Activated CD4-positive, alpha-beta memory T cell treated with anti-CD3 and anti-CD28 coated beads, Interleukin-2, amount 10 ng/mL, durations not matched to agents 7 days and 5 days (primary cell): ENCODE results near the gene OSBPL5. TPM values are rescaled to one million over a fixed set of nuclear protein-coding genes. Genes with fewer than 3 reads are reported as not detected.

Experiments
- CTCF ChIA-PET: fragments of 350-600 bp; sonication (Branson Sonifier 250); formaldehyde crosslinking; loops from one replicate; lab custom pipeline; 2021; ENCODE audit warnings: antibody characterized with exemption, inconsistent platforms; lab: Charles Lee
- POLR2A ChIA-PET: fragments of 350-600 bp; sonication (Branson Sonifier 250); formaldehyde crosslinking; loops from one replicate; lab custom pipeline; 2021; ENCODE audit warnings: antibody characterized with exemption; lab: Charles Lee
- DNase-seq: peaks from one replicate; pipeline ENCODE4 v3.0.0-alpha.2; 2020
- H3K27ac Mint-ChIP-seq: one replicate; pipeline ENCODE4 v1.8.0; 2021; ENCODE audit warnings: mild to moderate bottlenecking, mixed read lengths
- H3K27me3 Mint-ChIP-seq: one replicate; pipeline ENCODE4 v1.8.0; 2021; ENCODE audit warnings: mixed read lengths
- H3K36me3 Mint-ChIP-seq: one replicate; pipeline ENCODE4 v1.8.0; 2021; ENCODE audit warnings: low read depth, mixed read lengths
- H3K4me1 Mint-ChIP-seq: one replicate; pipeline ENCODE4 v1.8.0; 2021; ENCODE audit warnings: mixed read lengths
- H3K4me3 Mint-ChIP-seq: one replicate; pipeline ENCODE4 v1.8.0; 2021; ENCODE audit warnings: mild to moderate bottlenecking, mixed read lengths
- H3K9me3 Mint-ChIP-seq: one replicate; pipeline ENCODE4 v1.8.0; 2021; ENCODE audit warnings: mixed read lengths
- total RNA-seq, 2 experiments: library from RNA; stranded (reverse); gene quantifications; one replicate each; pipeline ENCODE4 v1.2.3, GENCODE V29; 2021

The OSBPL5 gene
- total RNA-seq, 2 experiments from 2014 or later: 1.6 to 1.7 TPM

- Mint-ChIP-seq H3K27me3 (no peaks in the 10 kb centered on the region), H3K4me3 (no peak overlapping the region), H3K36me3 (no peaks in the 10 kb centered on the region), H3K4me1 (no peaks in the 10 kb centered on the region), H3K27ac (no peak overlapping the region), H3K9me3 (no peaks in the 10 kb centered on the region)
- CTCF ChIA-PET: no interaction called here
- POLR2A ChIA-PET: no interaction called here
- no peak for DNase-seq
Measured at GRCh38 chr11:3182462-3182852, 17.3 kb upstream of the OSBPL5 start.

- H3K27me3 Mint-ChIP-seq: peaks cover under 1% of the 10 kb centered on the region
- H3K27ac Mint-ChIP-seq: no peak overlapping the region
- H3K4me1 Mint-ChIP-seq: no peaks in the 10 kb centered on the region
- H3K4me3 Mint-ChIP-seq: no peak overlapping the region
- POLR2A ChIA-PET: no interaction called here
- peaks cover under 1% of the 10 kb centered on the region for H3K9me3 Mint-ChIP-seq
- CTCF ChIA-PET: no interaction called here
- no peak for DNase-seq
- H3K36me3 Mint-ChIP-seq: no peaks in the 10 kb centered on the region
Measured at GRCh38 chr11:3181725-3182461, 16.8 kb upstream of the OSBPL5 start.

GRCh38 chr11:3180869-3181268, 15.8 kb upstream of the OSBPL5 start:
- ChIA-PET CTCF (no interaction called here), POLR2A (no interaction called here)
- Mint-ChIP-seq H3K36me3 (no peaks in the 10 kb centered on the region), H3K4me1 (no peaks in the 10 kb centered on the region), H3K27me3 (peaks cover 4% of the 10 kb centered on the region), H3K4me3 (no peak overlapping the region), H3K9me3 (peaks cover 10% of the 10 kb centered on the region), H3K27ac (no peak overlapping the region)
- DNase-seq: no peak

GRCh38 chr11:3178349-3178748, 13.2 kb upstream of the OSBPL5 start:
- DNase-seq: no peak

GRCh38 chr11:3177931-3178330, 12.8 kb upstream of the OSBPL5 start:
- H3K27me3 Mint-ChIP-seq: peaks cover 7% of the 10 kb centered on the region
- no peak for DNase-seq
- H3K36me3 Mint-ChIP-seq: no peaks in the 10 kb centered on the region
- ChIA-PET POLR2A (no interaction called here), CTCF (no interaction called here)
- no peak overlapping the region for H3K27ac Mint-ChIP-seq
- H3K4me1 Mint-ChIP-seq: no peaks in the 10 kb centered on the region
- H3K9me3 Mint-ChIP-seq: peaks cover 15% of the 10 kb centered on the region
- H3K4me3 Mint-ChIP-seq: no peak overlapping the region

More at GRCh38 chr11:3178349-3178748, 13.2 kb upstream of the OSBPL5 start:
- Mint-ChIP-seq H3K4me1 (no peaks in the 10 kb centered on the region), H3K4me3 (no peak overlapping the region), H3K27ac (no peak overlapping the region), H3K9me3 (peaks cover 15% of the 10 kb centered on the region), H3K27me3 (peaks cover 7% of the 10 kb centered on the region), H3K36me3 (no peaks in the 10 kb centered on the region)
- CTCF ChIA-PET: no interaction called here
- POLR2A ChIA-PET: no interaction called here

- Mint-ChIP-seq H3K9me3 (peaks cover 15% of the 10 kb centered on the region), H3K4me3 (no peak overlapping the region), H3K27ac (no peak overlapping the region), H3K27me3 (peaks cover 11% of the 10 kb centered on the region), H3K36me3 (no peaks in the 10 kb centered on the region), H3K4me1 (no peaks in the 10 kb centered on the region)
- POLR2A ChIA-PET: no interaction called here
- CTCF ChIA-PET: no interaction called here
- no peak for DNase-seq
Measured at GRCh38 chr11:3176487-3176886, 11.4 kb upstream of the OSBPL5 start.

GRCh38 chr11:3175194-3175593, 10.1 kb upstream of the OSBPL5 start:
- H3K36me3 Mint-ChIP-seq: no peaks in the 10 kb centered on the region
- ChIA-PET POLR2A (no interaction called here), CTCF (no interaction called here)
- no peaks in the 10 kb centered on the region for H3K4me1 Mint-ChIP-seq
- no peak overlapping the region for H3K27ac Mint-ChIP-seq
- no peak for DNase-seq
- H3K4me3 Mint-ChIP-seq: no peak overlapping the region
- H3K27me3 Mint-ChIP-seq: peaks cover 11% of the 10 kb centered on the region
- H3K9me3 Mint-ChIP-seq: peaks cover 15% of the 10 kb centered on the region

GRCh38 chr11:3174387-3174786, 9.3 kb upstream of the OSBPL5 start:
- Mint-ChIP-seq H3K36me3 (no peaks in the 10 kb centered on the region), H3K27ac (no peak overlapping the region), H3K27me3 (peaks cover 17% of the 10 kb centered on the region), H3K4me1 (peaks cover 4% of the 10 kb centered on the region), H3K4me3 (no peak overlapping the region), H3K9me3 (peaks cover 15% of the 10 kb centered on the region)
- no peak for DNase-seq
- ChIA-PET CTCF (no interaction called here), POLR2A (no interaction called here)

GRCh38 chr11:3173795-3174194, 8.7 kb upstream of the OSBPL5 start:
- H3K36me3 Mint-ChIP-seq: no peaks in the 10 kb centered on the region
- no peak for DNase-seq
- peaks cover 15% of the 10 kb centered on the region for H3K9me3 Mint-ChIP-seq
- peaks cover 6% of the 10 kb centered on the region for H3K4me1 Mint-ChIP-seq
- no peak overlapping the region for H3K27ac Mint-ChIP-seq
- CTCF ChIA-PET: no interaction called here
- peaks cover 22% of the 10 kb centered on the region for H3K27me3 Mint-ChIP-seq
- POLR2A ChIA-PET: no interaction called here
- H3K4me3 Mint-ChIP-seq: no peak overlapping the region

- H3K27me3 Mint-ChIP-seq: peaks cover 22% of the 10 kb centered on the region
- POLR2A ChIA-PET: no interaction called here
- CTCF ChIA-PET: no interaction called here
- peaks cover 15% of the 10 kb centered on the region for H3K9me3 Mint-ChIP-seq
- DNase-seq: no peak
- H3K36me3 Mint-ChIP-seq: no peaks in the 10 kb centered on the region
- peaks cover 6% of the 10 kb centered on the region for H3K4me1 Mint-ChIP-seq
- no peak overlapping the region for H3K4me3 Mint-ChIP-seq
- no peak overlapping the region for H3K27ac Mint-ChIP-seq
Measured at GRCh38 chr11:3171931-3172560, 6.9 kb upstream of the OSBPL5 start.

- CTCF ChIA-PET: no interaction called here
- DNase-seq: no peak
- POLR2A ChIA-PET: no interaction called here
- no peak overlapping the region for H3K4me3 Mint-ChIP-seq
- H3K27ac Mint-ChIP-seq: no peak overlapping the region
- peaks cover 7% of the 10 kb centered on the region for H3K9me3 Mint-ChIP-seq
- H3K27me3 Mint-ChIP-seq: peaks cover 27% of the 10 kb centered on the region
- no peaks in the 10 kb centered on the region for H3K36me3 Mint-ChIP-seq
- peaks cover 6% of the 10 kb centered on the region for H3K4me1 Mint-ChIP-seq
Measured at GRCh38 chr11:3170756-3171650, 5.9 kb upstream of the OSBPL5 start.

- Mint-ChIP-seq H3K27ac (no peak overlapping the region), H3K9me3 (no peaks in the 10 kb centered on the region), H3K36me3 (no peaks in the 10 kb centered on the region), H3K4me1 (peaks cover 10% of the 10 kb centered on the region), H3K4me3 (no peak overlapping the region), H3K27me3 (peaks cover 29% of the 10 kb centered on the region)
- no peak for DNase-seq
- ChIA-PET POLR2A (no interaction called here), CTCF (no interaction called here)
Measured at GRCh38 chr11:3170044-3170755, 5.1 kb upstream of the OSBPL5 start.
